Measurements from ENCODE around the gene TPR. TPM values are rescaled to one million over a fixed set of nuclear protein-coding genes. Genes with fewer than 3 reads are reported as not detected.

TPR gene
- total and polyA plus RNA-seq, 2 experiments from 2014 or later, result 58.4 to 65.1 TPM

DNA sequence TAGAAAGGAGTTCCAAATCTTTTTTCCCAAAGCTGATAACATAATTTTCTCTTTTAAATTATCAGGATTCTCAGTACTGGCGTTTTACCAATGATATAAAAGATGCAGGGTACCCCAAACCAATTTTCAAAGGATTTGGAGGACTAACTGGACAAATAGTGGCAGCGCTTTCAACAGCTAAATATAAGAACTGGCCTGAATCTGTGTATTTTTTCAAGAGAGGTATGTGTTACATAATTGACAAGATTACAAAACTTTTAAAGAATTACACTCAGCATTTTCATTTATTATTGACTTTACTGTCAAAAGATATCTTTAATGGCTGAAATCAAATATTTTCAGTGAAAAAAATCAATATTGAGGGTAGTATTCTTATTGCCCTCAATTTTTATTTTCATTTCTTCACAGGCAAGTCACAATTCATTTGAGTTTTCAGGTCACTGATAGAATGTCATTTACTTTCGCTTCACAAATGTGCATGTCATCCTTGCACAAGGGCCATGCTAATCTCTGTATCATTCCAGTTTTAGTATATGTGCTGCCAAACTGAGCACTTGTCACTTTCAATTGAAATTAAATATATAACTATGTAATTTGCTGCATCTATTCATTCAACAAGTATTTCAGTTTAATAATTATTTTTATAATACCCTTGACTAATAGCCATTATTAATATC, 63.5 kb downstream of the TPR start:
- 96% methylated on average over 3 of the region's 3 CpGs for WGBS (ENCODE audit: low lambda C conversion rate, missing lambda C conversion rate)
- Histone ChIP-seq H3K4me3 (no peak overlapping the region), H3K9me2 (replicated peaks; ENCODE audit: insufficient read depth) (no peaks in the 10 kb centered on the region), H4K20me1 (ENCODE audit: insufficient read depth, poor library complexity, severe bottlenecking) (no peaks in the 10 kb centered on the region), H3K9me3 (ENCODE audit: low read depth) (no peaks in the 10 kb centered on the region), H3K4me2 (no peak overlapping the region), H3K4me1 (ENCODE audit: insufficient read depth) (no peaks in the 10 kb centered on the region), H3K27ac (no peak overlapping the region), H3K27me3 (no peaks in the 10 kb centered on the region), H3K36me3 (replicated peaks; ENCODE audit: insufficient read depth, low read depth) (no peaks in the 10 kb centered on the region), H3K79me2 (no peaks in the 10 kb centered on the region), H2AFZ (no peak overlapping the region)
- no peak for DNase-seq (ENCODE audit: low spot score)
- TF ChIP-seq, protein P1, sequence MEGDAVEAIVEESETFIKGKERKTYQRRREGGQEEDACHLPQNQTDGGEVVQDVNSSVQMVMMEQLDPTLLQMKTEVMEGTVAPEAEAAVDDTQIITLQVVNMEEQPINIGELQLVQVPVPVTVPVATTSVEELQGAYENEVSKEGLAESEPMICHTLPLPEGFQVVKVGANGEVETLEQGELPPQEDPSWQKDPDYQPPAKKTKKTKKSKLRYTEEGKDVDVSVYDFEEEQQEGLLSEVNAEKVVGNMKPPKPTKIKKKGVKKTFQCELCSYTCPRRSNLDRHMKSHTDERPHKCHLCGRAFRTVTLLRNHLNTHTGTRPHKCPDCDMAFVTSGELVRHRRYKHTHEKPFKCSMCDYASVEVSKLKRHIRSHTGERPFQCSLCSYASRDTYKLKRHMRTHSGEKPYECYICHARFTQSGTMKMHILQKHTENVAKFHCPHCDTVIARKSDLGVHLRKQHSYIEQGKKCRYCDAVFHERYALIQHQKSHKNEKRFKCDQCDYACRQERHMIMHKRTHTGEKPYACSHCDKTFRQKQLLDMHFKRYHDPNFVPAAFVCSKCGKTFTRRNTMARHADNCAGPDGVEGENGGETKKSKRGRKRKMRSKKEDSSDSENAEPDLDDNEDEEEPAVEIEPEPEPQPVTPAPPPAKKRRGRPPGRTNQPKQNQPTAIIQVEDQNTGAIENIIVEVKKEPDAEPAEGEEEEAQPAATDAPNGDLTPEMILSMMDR (IDR thresholded peaks at IDR 0.05; ENCODE audit: poor library complexity), result no peak
- TF ChIP-seq EZH2 (IDR thresholded peaks at IDR 0.05; ENCODE audit: borderline replicate concordance) (no peak), EZH2phosphoT487 (IDR thresholded peaks at IDR 0.05; ENCODE audit: low read depth, severe bottlenecking, unreplicated experiment) (no peak)

DNA sequence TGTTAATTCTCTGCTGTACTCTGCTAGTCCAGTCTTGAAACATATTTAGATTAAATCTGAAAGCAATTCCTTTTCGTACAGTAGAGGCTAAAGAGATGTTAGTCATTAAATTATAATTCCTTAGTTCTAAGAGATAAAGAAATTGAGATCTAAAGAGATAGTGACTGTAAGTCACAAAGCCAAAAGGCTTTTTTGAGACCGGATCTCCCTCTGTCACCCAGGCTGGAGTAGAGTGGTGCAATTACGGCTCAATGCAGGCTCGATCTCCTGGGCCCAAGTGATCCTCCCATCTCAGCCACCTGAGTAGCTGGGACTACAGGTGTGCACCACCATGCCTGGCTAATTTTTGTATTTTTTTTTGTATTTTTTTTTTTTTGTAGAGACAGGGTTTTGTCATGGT, 64.7 kb downstream of the TPR start:
- no peak overlapping the region for H3K4me2 ChIP-seq
- H3K4me3 ChIP-seq, result no peak overlapping the region
- H2AFZ ChIP-seq, result no peak overlapping the region
- no peaks in the 10 kb centered on the region for H3K9me3 ChIP-seq (ENCODE audit: low read depth)
- H3K27me3 ChIP-seq, result no peaks in the 10 kb centered on the region
- no peaks in the 10 kb centered on the region for H3K4me1 ChIP-seq (ENCODE audit: insufficient read depth)
- DNase-seq (ENCODE audit: low spot score), result no peak
- H3K36me3 ChIP-seq (replicated peaks; ENCODE audit: insufficient read depth, low read depth), result no peaks in the 10 kb centered on the region
- 97% methylated on average over 4 of the region's 4 CpGs for WGBS (ENCODE audit: low lambda C conversion rate, missing lambda C conversion rate)
- H3K79me2 ChIP-seq, result no peaks in the 10 kb centered on the region
- no peaks in the 10 kb centered on the region for H4K20me1 ChIP-seq (ENCODE audit: insufficient read depth, poor library complexity, severe bottlenecking)
- H3K27ac ChIP-seq, result no peak overlapping the region
- TF ChIP-seq EZH2 (IDR thresholded peaks at IDR 0.05; ENCODE audit: borderline replicate concordance) (no peak), EZH2phosphoT487 (IDR thresholded peaks at IDR 0.05; ENCODE audit: low read depth, severe bottlenecking, unreplicated experiment) (no peak)
- TF ChIP-seq, protein P1 (IDR thresholded peaks at IDR 0.05; ENCODE audit: poor library complexity), result no peak
- H3K9me2 ChIP-seq (replicated peaks; ENCODE audit: insufficient read depth), result no peaks in the 10 kb centered on the region

DNA sequence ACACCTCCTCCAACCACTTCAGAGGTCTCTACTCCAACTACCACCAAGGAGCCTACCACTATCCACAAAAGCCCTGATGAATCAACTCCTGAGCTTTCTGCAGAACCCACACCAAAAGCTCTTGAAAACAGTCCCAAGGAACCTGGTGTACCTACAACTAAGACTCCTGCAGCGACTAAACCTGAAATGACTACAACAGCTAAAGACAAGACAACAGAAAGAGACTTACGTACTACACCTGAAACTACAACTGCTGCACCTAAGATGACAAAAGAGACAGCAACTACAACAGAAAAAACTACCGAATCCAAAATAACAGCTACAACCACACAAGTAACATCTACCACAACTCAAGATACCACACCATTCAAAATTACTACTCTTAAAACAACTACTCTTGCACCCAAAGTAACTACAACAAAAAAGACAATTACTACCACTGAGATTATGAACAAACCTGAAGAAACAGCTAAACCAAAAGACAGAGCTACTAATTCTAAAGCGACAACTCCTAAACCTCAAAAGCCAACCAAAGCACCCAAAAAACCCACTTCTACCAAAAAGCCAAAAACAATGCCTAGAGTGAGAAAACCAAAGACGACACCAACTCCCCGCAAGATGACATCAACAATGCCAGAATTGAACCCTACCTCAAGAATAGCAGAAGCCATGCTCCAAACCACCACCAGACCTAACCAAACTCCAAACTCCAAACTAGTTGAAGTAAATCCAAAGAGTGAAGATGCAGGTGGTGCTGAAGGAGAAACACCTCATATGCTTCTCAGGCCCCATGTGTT, 66.6 kb downstream of the TPR start:
- H3K27ac ChIP-seq, result no peak overlapping the region
- DNase-seq (ENCODE audit: low spot score), result no peak
- TF ChIP-seq EZH2 (IDR thresholded peaks at IDR 0.05; ENCODE audit: borderline replicate concordance), result no peak
- TF ChIP-seq, protein P1 (IDR thresholded peaks at IDR 0.05; ENCODE audit: poor library complexity), result no peak
- TF ChIP-seq EZH2phosphoT487 (IDR thresholded peaks at IDR 0.05; ENCODE audit: low read depth, severe bottlenecking, unreplicated experiment), result no peak
- H3K27me3 ChIP-seq, result no peaks in the 10 kb centered on the region
- no peaks in the 10 kb centered on the region for H3K79me2 ChIP-seq
- H3K4me2 ChIP-seq, result no peak overlapping the region
- no peaks in the 10 kb centered on the region for H3K4me1 ChIP-seq (ENCODE audit: insufficient read depth)
- WGBS (ENCODE audit: low lambda C conversion rate, missing lambda C conversion rate), result 97% methylated on average over 6 of the region's 6 CpGs
- no peak overlapping the region for H2AFZ ChIP-seq
- H3K36me3 ChIP-seq (replicated peaks; ENCODE audit: insufficient read depth, low read depth), result no peaks in the 10 kb centered on the region
- H3K9me3 ChIP-seq (ENCODE audit: low read depth), result no peaks in the 10 kb centered on the region
- H3K4me3 ChIP-seq, result no peak overlapping the region
- H4K20me1 ChIP-seq (ENCODE audit: insufficient read depth, poor library complexity, severe bottlenecking), result no peaks in the 10 kb centered on the region
- H3K9me2 ChIP-seq (replicated peaks; ENCODE audit: insufficient read depth), result no peaks in the 10 kb centered on the region

Measured in hepatocyte (in vitro differentiated cells).